GM12874 (cell line): ENCODE data around the gene CMTR2.

Experiments
- TF ChIP-seq, protein P1 (sequence below): IDR thresholded peaks from 2 replicates; pipeline ENCODE4 v1.5.1; 2011; ENCODE audit warnings: low read depth, mild to moderate bottlenecking, control low read depth, low read length, moderate library complexity; ENCODE audit not compliant: insufficient read depth

Gene CMTR2

DNA sequence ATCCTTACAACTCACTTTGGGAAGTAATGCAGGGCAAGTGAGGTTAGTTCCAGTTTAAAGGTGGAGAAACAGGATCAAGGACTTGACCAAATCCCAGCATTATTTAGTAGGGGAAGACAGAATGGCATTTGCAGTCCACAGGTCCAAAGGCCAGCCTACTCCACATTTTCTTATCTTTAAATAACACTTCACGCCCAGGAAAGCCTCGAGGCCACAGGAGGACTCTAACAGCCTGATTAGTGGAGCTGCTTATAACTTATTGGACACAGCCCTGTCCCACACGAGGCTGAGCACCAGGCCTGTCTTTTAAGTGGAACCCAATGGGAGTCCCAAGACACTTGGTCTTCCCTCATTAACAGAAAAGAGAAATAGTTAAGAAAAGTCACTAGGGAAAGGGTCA lies 46.6 kb downstream of the CMTR2 start:
- TF ChIP-seq, protein P1, sequence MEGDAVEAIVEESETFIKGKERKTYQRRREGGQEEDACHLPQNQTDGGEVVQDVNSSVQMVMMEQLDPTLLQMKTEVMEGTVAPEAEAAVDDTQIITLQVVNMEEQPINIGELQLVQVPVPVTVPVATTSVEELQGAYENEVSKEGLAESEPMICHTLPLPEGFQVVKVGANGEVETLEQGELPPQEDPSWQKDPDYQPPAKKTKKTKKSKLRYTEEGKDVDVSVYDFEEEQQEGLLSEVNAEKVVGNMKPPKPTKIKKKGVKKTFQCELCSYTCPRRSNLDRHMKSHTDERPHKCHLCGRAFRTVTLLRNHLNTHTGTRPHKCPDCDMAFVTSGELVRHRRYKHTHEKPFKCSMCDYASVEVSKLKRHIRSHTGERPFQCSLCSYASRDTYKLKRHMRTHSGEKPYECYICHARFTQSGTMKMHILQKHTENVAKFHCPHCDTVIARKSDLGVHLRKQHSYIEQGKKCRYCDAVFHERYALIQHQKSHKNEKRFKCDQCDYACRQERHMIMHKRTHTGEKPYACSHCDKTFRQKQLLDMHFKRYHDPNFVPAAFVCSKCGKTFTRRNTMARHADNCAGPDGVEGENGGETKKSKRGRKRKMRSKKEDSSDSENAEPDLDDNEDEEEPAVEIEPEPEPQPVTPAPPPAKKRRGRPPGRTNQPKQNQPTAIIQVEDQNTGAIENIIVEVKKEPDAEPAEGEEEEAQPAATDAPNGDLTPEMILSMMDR: no peak

DNA sequence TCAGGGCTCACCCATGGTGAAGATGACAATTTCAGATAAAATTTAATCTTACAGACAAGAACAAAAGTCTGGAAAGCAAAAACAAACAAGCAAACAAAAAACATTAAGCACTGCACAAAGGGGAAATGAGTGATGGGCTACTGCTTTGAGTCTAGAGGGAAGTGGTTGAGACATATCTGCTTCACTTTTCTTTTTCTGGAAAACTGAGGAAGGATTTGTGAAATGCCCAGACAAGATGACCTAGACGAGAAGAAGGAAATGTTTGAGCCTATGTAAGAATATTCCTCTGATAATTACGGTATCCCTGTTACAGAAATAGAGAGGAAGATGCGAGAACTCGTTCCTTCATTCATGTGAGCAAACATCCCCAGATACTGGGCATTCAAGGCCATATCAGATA lies 47.2 kb downstream of the CMTR2 start:
- TF ChIP-seq, protein P1: no peak
